Measurements from ENCODE around the gene KRTAP5-2.

DNA sequence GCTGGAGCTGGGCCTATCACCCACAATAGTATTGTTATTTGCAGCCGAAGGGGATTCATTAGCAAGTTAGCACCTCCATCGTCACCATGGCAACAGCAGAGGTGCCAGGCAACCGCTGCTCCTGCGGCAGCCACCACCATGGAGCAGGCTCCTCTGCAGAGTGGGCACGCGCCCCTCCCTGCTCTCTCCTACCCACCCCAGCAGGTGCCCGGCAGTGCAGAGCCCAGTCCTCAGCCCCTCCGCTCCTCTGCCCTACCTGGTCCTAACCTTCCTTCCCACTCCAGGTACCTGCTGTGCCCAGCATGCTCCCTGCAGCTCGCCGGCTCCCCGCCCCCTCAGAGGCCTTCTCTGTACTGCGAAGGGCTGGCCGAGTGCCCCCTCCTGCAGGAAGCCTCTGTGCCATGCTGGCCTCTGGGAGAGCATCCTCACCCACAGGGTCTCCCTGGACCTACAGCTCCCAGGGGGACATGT, 29.6 kb downstream of the KRTAP5-2 start:
- TF ChIP-seq CTCF (IDR thresholded peaks at IDR 0.05; ENCODE audit: low read length) (no peak), EZH2 (IDR thresholded peaks at IDR 0.05; ENCODE audit: borderline replicate concordance, low read length) (no peak)

Data from OCI-LY1 (cell line).